HepG2 (cell line): ENCODE data around the gene NLRP5. TPM values are rescaled to one million over a fixed set of nuclear protein-coding genes. Genes with fewer than 3 reads are reported as not detected.

Source experiments
- AGO2 ChIP-seq: fragments of 200-400 bp; formaldehyde crosslinking; optimal IDR thresholded peaks from 2 replicates; pipeline ENCODE3; 2017; ENCODE audit warnings: mild to moderate bottlenecking, low read depth, low read length, moderate library complexity
- CEBPB ChIP-seq: IDR thresholded peaks from 2 replicates; pipeline ENCODE4 v1.6.1; 2011; ENCODE audit warnings: low read depth, low read length, improper control_type of control experiment, borderline replicate concordance
- DR1 ChIP-seq: sonication (generic); formaldehyde crosslinking; IDR thresholded peaks from 2 replicates; pipeline ENCODE4 v1.8.0; 2021; ENCODE audit warnings: mild to moderate bottlenecking, missing genetic modification reagents, inconsistent platforms
- FIP1L1 ChIP-seq: fragments of 200-400 bp; formaldehyde crosslinking; IDR thresholded peaks from 2 replicates; pipeline ENCODE4 v1.6.1; 2018; ENCODE audit warnings: low read depth, mild to moderate bottlenecking, low read length, moderate library complexity, borderline replicate concordance; ENCODE audit not compliant: insufficient read depth
- FOXK1 ChIP-seq: sonication (generic); formaldehyde crosslinking; IDR thresholded peaks from 2 replicates; pipeline ENCODE4 v1.4.0; 2020; ENCODE audit warnings: low read depth, missing genetic modification reagents, borderline replicate concordance
- HMG20A ChIP-seq: IDR thresholded peaks from 2 replicates; pipeline ENCODE4 v1.6.1; 2016; ENCODE audit warnings: borderline replicate concordance
- MTF2 ChIP-seq: sonication (generic); formaldehyde crosslinking; IDR thresholded peaks from 2 replicates; pipeline ENCODE4 v1.5.0; 2020; ENCODE audit warnings: missing genetic modification reagents, borderline replicate concordance
- POLR2A ChIP-seq, 2 experiments: IDR thresholded peaks; 2 replicates each; pipeline ENCODE4 v1.6.1; 2011; ENCODE audit warnings: low read depth in 2 of 2, low read length in 2 of 2, mild to moderate bottlenecking in 1 of 2, moderate library complexity in 1 of 2; ENCODE audit not compliant: insufficient read depth in 1 of 2
- REXO4 ChIP-seq: sonication (generic); formaldehyde crosslinking; IDR thresholded peaks from 2 replicates; pipeline ENCODE4 v1.8.0; 2022; ENCODE audit warnings: missing genetic modification reagents, mild to moderate bottlenecking, borderline replicate concordance
- SIX4 ChIP-seq: sonication (generic); formaldehyde crosslinking; IDR thresholded peaks from 2 replicates; pipeline ENCODE4 v1.4.0; 2020; ENCODE audit warnings: missing genetic modification reagents
- STAT6 ChIP-seq: sonication (generic); formaldehyde crosslinking; IDR thresholded peaks from 2 replicates; pipeline ENCODE4 v1.4.0; 2020; ENCODE audit warnings: missing genetic modification reagents, mild to moderate bottlenecking, borderline replicate concordance
- TBX3 ChIP-seq: fragments of 450-650 bp; IDR thresholded peaks from 2 replicates; pipeline ENCODE4 v1.6.1; 2017; ENCODE audit warnings: antibody characterized with exemption, mild to moderate bottlenecking, inconsistent platforms, borderline replicate concordance
- XBP1 ChIP-seq: sonication (generic); formaldehyde crosslinking; IDR thresholded peaks from 2 replicates; pipeline ENCODE4 v1.5.0; 2020; ENCODE audit warnings: missing genetic modification reagents
- ZBTB25 ChIP-seq: IDR thresholded peaks from 2 replicates; pipeline ENCODE4 v1.6.1; 2018; ENCODE audit warnings: missing genetic modification reagents
- ZFP36L2 ChIP-seq: sonication (generic); formaldehyde crosslinking; IDR thresholded peaks from 2 replicates; pipeline ENCODE4 v1.4.0; 2020; ENCODE audit warnings: missing genetic modification reagents
- ZNF746 ChIP-seq: sonication (generic); formaldehyde crosslinking; IDR thresholded peaks from 2 replicates; pipeline ENCODE4 v1.8.0; 2022; ENCODE audit warnings: mild to moderate bottlenecking, missing genetic modification reagents
- polyA plus RNA-seq, 8 experiments: library from polyadenylated mRNA; depleted of rRNA in 3 of 8; stranded (reverse) in 7 of 8; unstranded in 1 of 8; fragments of >200 nt; fragmentation: Illumina TruSeq in 4 of 8; extraction: Trizol in 4 of 8; gene quantifications; 2 replicates each; pipeline versions ENCODE4 v1.2.1 to v1.2.3, GENCODE V29; 2011 to 2016; ENCODE audit warnings: low read depth in 4 of 8, missing spikeins in 1 of 8, mixed read lengths in 1 of 8; ENCODE audit not compliant: insufficient read depth in 1 of 8
- total RNA-seq, 5 experiments: library from RNA; depleted of rRNA; stranded (reverse); fragments of >200 nt; fragmentation: Illumina TruSeq; extraction: Trizol; gene quantifications; 2 replicates each; pipeline ENCODE4 v1.2.3, GENCODE V29; 2016; ENCODE audit warnings: low read depth in 1 of 5

Gene NLRP5
- total and polyA plus RNA-seq, 2 of the 13 experiments (the other 11 are each of a cell fraction or from before 2014, with no cell fraction given) = not detected

- TF ChIP-seq MTF2 = no peak
- TF ChIP-seq AGO2 = peak; percentile 65
- peak in 1 of 2 experiments; percentile 28; a peak in 1 of 4 replicates for TF ChIP-seq POLR2A (IDR thresholded peaks at IDR 0.05; ENCODE audit: insufficient read depth in 1 of 2, low read depth in 2 of 2, low read length in 2 of 2)
- TF ChIP-seq HMG20A (CRISPR knock-in tag) = no peak
- no peak for TF ChIP-seq TBX3
- no peak for TF ChIP-seq FIP1L1
- no peak for TF ChIP-seq ZBTB25
- no peak for TF ChIP-seq ZNF746 (CRISPR knock-in tag)
- TF ChIP-seq SIX4 (CRISPR knock-in tag) = no peak
- TF ChIP-seq XBP1 (CRISPR knock-in tag) = no peak
- TF ChIP-seq STAT6 (CRISPR knock-in tag) = no peak
- TF ChIP-seq ZFP36L2 (CRISPR knock-in tag) = no peak
- TF ChIP-seq FOXK1 (CRISPR knock-in tag) = no peak
- no peak for TF ChIP-seq REXO4 (CRISPR knock-in tag)
- TF ChIP-seq DR1 = no peak
- TF ChIP-seq CEBPB = no peak
Measured at GRCh38 chr19:56099638-56100539, 113.3 kb downstream of the NLRP5 start (continued).
